OCI-LY7 (cell line): ENCODE results near the gene CACNA2D2. TPM values are rescaled to one million over a fixed set of nuclear protein-coding genes. Genes with fewer than 3 reads are reported as not detected.

Source experiments
- BruUV-seq: library from RNA; stranded (reverse); fragments of 400-500 nt; replicated peaks from 2 replicates; lab custom pipeline; 2021; lab: Mats Ljungman, UMichigan
- CTCF ChIA-PET: fragments of 300-600 bp; sonication (Branson Sonifier 250); formaldehyde crosslinking; loops from one replicate; lab custom pipeline; 2022; ENCODE audit warnings: antibody characterized with exemption; ENCODE audit not compliant: unreplicated experiment; lab: Charles Lee
- POLR2A ChIA-PET: fragments of 300-600 bp; sonication (Branson Sonifier 250); formaldehyde crosslinking; loops from one replicate; lab custom pipeline; 2022; ENCODE audit warnings: antibody characterized with exemption; lab: Charles Lee
- DNase-seq: peaks from one replicate; pipeline ENCODE4 v3.0.0-alpha.2; 2015; ENCODE audit warnings: low spot score
- H2AFZ ChIP-seq: fragments of 200-600 bp; sonication (generic), shearing (Covaris generic); 2 replicates; pipeline ENCODE4 v1.6.1; 2014; ENCODE audit warnings: mild to moderate bottlenecking, antibody characterized with exemption, low read length, moderate library complexity
- H3K27ac ChIP-seq: fragments of 200-600 bp; sonication (generic); 2 replicates; pipeline ENCODE4 v1.5.1; 2014; ENCODE audit warnings: mixed run types, low read depth, mild to moderate bottlenecking, moderate library complexity, low read length, inconsistent platforms; ENCODE audit not compliant: poor library complexity, severe bottlenecking
- H3K36me3 ChIP-seq: fragments of 200-600 bp; sonication (generic); 2 replicates; pipeline ENCODE4 v1.6.1; 2014; ENCODE audit warnings: mild to moderate bottlenecking, antibody characterized with exemption, low read length, moderate library complexity, mixed read lengths; ENCODE audit not compliant: insufficient read depth
- H3K4me1 ChIP-seq: fragments of 200-600 bp; sonication (generic); 2 replicates; pipeline ENCODE4 v1.5.1; 2014; ENCODE audit warnings: mild to moderate bottlenecking, low read length; ENCODE audit not compliant: insufficient read depth, poor library complexity, severe bottlenecking
- H3K4me2 ChIP-seq: fragments of 200-600 bp; sonication (generic); 2 replicates; pipeline ENCODE4 v1.6.1; 2014; ENCODE audit warnings: mild to moderate bottlenecking, low read length
- H3K4me3 ChIP-seq: fragments of 200-600 bp; sonication (generic); 2 replicates; pipeline ENCODE4 v1.5.1; 2014; ENCODE audit warnings: mild to moderate bottlenecking, low read depth, low read length; ENCODE audit not compliant: poor library complexity, severe bottlenecking
- H3K79me2 ChIP-seq: fragments of 200-600 bp; sonication (generic); 2 replicates; pipeline ENCODE4 v1.6.1; 2016; ENCODE audit warnings: low read depth, mild to moderate bottlenecking, low read length, moderate library complexity, mixed read lengths; ENCODE audit not compliant: insufficient read depth
- H3K9me2 ChIP-seq: fragments of 200-600 bp; sonication (generic); 2 replicates; pipeline ENCODE4 v1.6.1; 2016; ENCODE audit warnings: mild to moderate bottlenecking, low read length, mixed read lengths; ENCODE audit not compliant: insufficient read depth
- H3K9me3 ChIP-seq: fragments of 200-600 bp; sonication (generic); 2 replicates; pipeline ENCODE4 v1.6.1; 2014; ENCODE audit warnings: mild to moderate bottlenecking, mixed run types, low read length, mixed read lengths
- H4K20me1 ChIP-seq: fragments of 200-600 bp; sonication (generic); 2 replicates; pipeline ENCODE4 v1.6.1; 2014; ENCODE audit warnings: mild to moderate bottlenecking, antibody characterized with exemption, low read length, moderate library complexity, mixed read lengths; ENCODE audit not compliant: insufficient read depth
- CTCF ChIP-seq: fragments of 200-600 bp; sonication (generic); conservative IDR thresholded peaks from 2 replicates; pipeline ENCODE4 v1.5.1; 2014; ENCODE audit warnings: mild to moderate bottlenecking, antibody characterized with exemption, low read length, moderate library complexity, mixed read lengths
- EZH2phosphoT487 ChIP-seq: fragments of 200-600 bp; sonication (generic); IDR thresholded peaks from 2 replicates; pipeline ENCODE4 v1.6.1; 2018; ENCODE audit warnings: low read depth, borderline replicate concordance, mild to moderate bottlenecking, mixed run types, antibody characterized with exemption, low read length, moderate library complexity, mixed read lengths
- intact Hi-C: fragments of 100-400 bp; cut with micrococcal nuclease; formaldehyde crosslinking; loops from one replicate; pipeline ENCODE4 v1.10.0; 2022; ENCODE audit not compliant: unreplicated experiment
- total RNA-seq, 2 experiments: library from RNA; depleted of rRNA in 1 of 2; stranded (reverse); fragments of >200 nt in 1 of 2; shearing (Covaris generic) in 1 of 2; gene quantifications; 2 replicates each; pipeline ENCODE4 v1.2.3, GENCODE V29; 2014 to 2022

The CACNA2D2 gene
- total RNA-seq, 2 experiments from 2014 or later: 0.09 to 0.21 TPM

- peaks cover under 1% of the 10 kb centered on the region for H3K4me1 ChIP-seq
- H2AFZ ChIP-seq: no peak overlapping the region
- H3K4me3 ChIP-seq: no peak overlapping the region
- H4K20me1 ChIP-seq: no peaks in the 10 kb centered on the region; the same call in 1 of the 2 replicates
- intact Hi-C loops: no loop called here
- TF ChIP-seq EZH2phosphoT487 (no peak), CTCF (no peak)
- ChIA-PET CTCF (no interaction called here), POLR2A (no interaction called here)
- no peaks in the 10 kb centered on the region for H3K36me3 ChIP-seq
- DNase-seq: peak; percentile 6
- no peaks in the 10 kb centered on the region for H3K79me2 ChIP-seq
- H3K27ac ChIP-seq: no peak overlapping the region
- no TSS peak for BruUV-seq
- H3K9me2 ChIP-seq: no peaks in the 10 kb centered on the region
- no peak overlapping the region for H3K4me2 ChIP-seq
- no peaks in the 10 kb centered on the region for H3K9me3 ChIP-seq
Measured at GRCh38 chr3:50510325-50510724, 6.9 kb upstream of the CACNA2D2 start.

GRCh38 chr3:50509715-50510114, 6.3 kb upstream of the CACNA2D2 start:
- ChIA-PET CTCF (no interaction called here), POLR2A (no interaction called here)
- intact Hi-C loops: no loop called here
- DNase-seq: no peak
- no peak overlapping the region for H3K4me3 ChIP-seq
- no peak for TF ChIP-seq CTCF
- H3K4me1 ChIP-seq: no peaks in the 10 kb centered on the region
- H3K4me2 ChIP-seq: no peak overlapping the region
- H3K27ac ChIP-seq: no peak overlapping the region
- H3K36me3 ChIP-seq: no peaks in the 10 kb centered on the region
- no peaks in the 10 kb centered on the region for H3K79me2 ChIP-seq
- no TSS peak for BruUV-seq
- H3K9me2 ChIP-seq: no peaks in the 10 kb centered on the region
- H3K9me3 ChIP-seq: no peaks in the 10 kb centered on the region
- H2AFZ ChIP-seq: no peak overlapping the region
- no peaks in the 10 kb centered on the region; the same call in 1 of the 2 replicates for H4K20me1 ChIP-seq

GRCh38 chr3:50508821-50509220, 5.4 kb upstream of the CACNA2D2 start:
- no peaks in the 10 kb centered on the region for H3K9me3 ChIP-seq
- no peaks in the 10 kb centered on the region for H3K79me2 ChIP-seq
- H4K20me1 ChIP-seq: no peaks in the 10 kb centered on the region; the same call in 1 of the 2 replicates
- no peaks in the 10 kb centered on the region for H3K4me1 ChIP-seq
- H2AFZ ChIP-seq: no peak overlapping the region
- DNase-seq: no peak
- H3K4me3 ChIP-seq: no peak overlapping the region
- no peak overlapping the region for H3K27ac ChIP-seq
- no peaks in the 10 kb centered on the region for H3K36me3 ChIP-seq
- BruUV-seq: no TSS peak
- POLR2A ChIA-PET: no interaction called here
- H3K9me2 ChIP-seq: no peaks in the 10 kb centered on the region
- intact Hi-C loops: no loop called here
- TF ChIP-seq CTCF (no peak), EZH2phosphoT487 (no peak)
- CTCF ChIA-PET: interaction anchor here (0.6 to 0.7 kb wide), 2 partner anchors 9 to 41 kb away, joined by 3 read pairs; no protein-coding TSS in a partner anchor
- no peak overlapping the region for H3K4me2 ChIP-seq
